SK-N-SH (cell line): Measurements from ENCODE around the gene ATP5PD. TPM values are rescaled to one million over a fixed set of nuclear protein-coding genes. Genes with fewer than 3 reads are reported as not detected.

Source experiments
- CTCF ChIA-PET: fragments of 300-600, 350-600 bp; formaldehyde crosslinking; extraction: SDS; loops from one replicate; lab custom pipeline; 2021; lab: Yijun Ruan, JAX
- POLR2A ChIA-PET: fragments of 350-600 bp; sonication (Branson Sonifier 250); formaldehyde crosslinking; extraction: SDS; loops from one replicate; lab custom pipeline; 2020; ENCODE audit warnings: antibody characterized with exemption, inconsistent platforms; lab: Yijun Ruan, JAX
- DNase-seq: peaks from one replicate; pipeline ENCODE4 v3.0.0; 2012
- H2AFZ ChIP-seq: fragments of 200-600 bp; sonication (generic); 2 replicates; pipeline ENCODE4 v1.8.1; 2016; ENCODE audit warnings: antibody characterized with exemption, mild to moderate bottlenecking, low read depth
- H3F3A ChIP-seq: fragments of 200-600 bp; sonication (generic); replicated peaks from 2 replicates; pipeline ENCODE3; 2016; ENCODE audit warnings: antibody characterized with exemption, mild to moderate bottlenecking; ENCODE audit not compliant: insufficient read depth
- H3K27ac ChIP-seq, 2 experiments: fragments of 200-500 bp in 1 of 2; fragments of 200-600 bp in 1 of 2; sonication (Bioruptor generic) in 1 of 2; sonication (generic), shearing (Covaris generic) in 1 of 2; 2 replicates each; pipeline versions ENCODE4 v1.5.1 to v1.6.1; 2014 to 2016; ENCODE audit warnings: low read depth in 2 of 2, inconsistent platforms in 1 of 2, low read length in 1 of 2, mild to moderate bottlenecking in 1 of 2, mixed read lengths in 1 of 2
- H3K27me3 ChIP-seq: fragments of 200-600 bp; sonication (generic), shearing (Covaris generic); 2 replicates; pipeline ENCODE4 v1.6.1; 2016; ENCODE audit warnings: mixed run types; ENCODE audit not compliant: insufficient read depth
- H3K36me3 ChIP-seq, 2 experiments: fragments of 200-500 bp in 1 of 2; fragments of 200-600 bp in 1 of 2; sonication (Bioruptor generic) in 1 of 2; sonication (generic) in 1 of 2; replicated peaks in 1 of 2; 2 replicates each; pipeline versions ENCODE3 to v1.5.1; 2014 to 2016; ENCODE audit warnings: low read length in 1 of 2, mild to moderate bottlenecking in 1 of 2; ENCODE audit not compliant: insufficient read depth in 2 of 2, control insufficient read depth in 1 of 2
- H3K4me1 ChIP-seq, 2 experiments: fragments of 200-500 bp in 1 of 2; fragments of 200-600 bp in 1 of 2; sonication (Bioruptor generic) in 1 of 2; sonication (generic), shearing (Covaris generic) in 1 of 2; 2 replicates each; pipeline versions ENCODE4 v1.5.1 to v1.6.1; 2014 to 2016; ENCODE audit warnings: low read depth in 1 of 2, low read length in 1 of 2, mixed run types in 1 of 2; ENCODE audit not compliant: insufficient read depth in 2 of 2, control insufficient read depth in 1 of 2
- H3K4me2 ChIP-seq: fragments of 200-600 bp; sonication (generic), shearing (Covaris generic); 2 replicates; pipeline ENCODE4 v1.6.1; 2017; ENCODE audit warnings: mixed run types
- H3K4me3 ChIP-seq, 2 experiments: fragments of 200-500 bp in 1 of 2; fragments of 200-600 bp in 1 of 2; sonication (Bioruptor generic) in 1 of 2; sonication (generic), shearing (Covaris generic) in 1 of 2; 2 replicates each; pipeline versions ENCODE4 v1.5.1 to v1.8.1; 2014 to 2016; ENCODE audit warnings: low read depth in 2 of 2, inconsistent platforms in 1 of 2, low read length in 1 of 2, mild to moderate bottlenecking in 1 of 2, mixed read lengths in 1 of 2, moderate library complexity in 1 of 2
- H3K79me2 ChIP-seq: fragments of 200-600 bp; sonication (generic); 2 replicates; pipeline ENCODE4 v1.8.1; 2017; ENCODE audit warnings: mild to moderate bottlenecking; ENCODE audit not compliant: insufficient read depth
- H3K9ac ChIP-seq: fragments of 200-600 bp; sonication (generic); 2 replicates; pipeline ENCODE4 v1.6.1; 2017; ENCODE audit warnings: mixed run types
- H3K9me2 ChIP-seq: fragments of 200-600 bp; sonication (generic); 2 replicates; pipeline ENCODE4 v1.6.1; 2017; ENCODE audit warnings: mixed run types
- H3K9me3 ChIP-seq: fragments of 200-600 bp; sonication (generic); 2 replicates; pipeline ENCODE4 v1.6.1; 2017; ENCODE audit warnings: mixed run types, mild to moderate bottlenecking, moderate library complexity
- H4K20me1 ChIP-seq: fragments of 200-600 bp; sonication (generic); 2 replicates; pipeline ENCODE4 v1.6.1; 2017; ENCODE audit warnings: mild to moderate bottlenecking, mixed run types; ENCODE audit not compliant: insufficient read depth
- CHD2 ChIP-seq: fragments of 150-350 bp; IDR thresholded peaks from 2 replicates; pipeline ENCODE4 v1.6.1; 2018; ENCODE audit warnings: low read length; ENCODE audit not compliant: partially characterized antibody
- EZH2phosphoT487 ChIP-seq: fragments of 200-600 bp; sonication (generic); IDR thresholded peaks from 2 replicates; pipeline ENCODE4 v1.6.1; 2017; ENCODE audit warnings: low read depth, mixed run types, mild to moderate bottlenecking, antibody characterized with exemption, moderate library complexity, borderline replicate concordance
- GABPA ChIP-seq: IDR thresholded peaks from 2 replicates; pipeline ENCODE4 v1.4.0; 2012; ENCODE audit warnings: low read depth, mild to moderate bottlenecking
- GATA2 ChIP-seq: sonication (generic); formaldehyde crosslinking; IDR thresholded peaks from 2 replicates; pipeline ENCODE4 v1.5.0; 2020; ENCODE audit warnings: mild to moderate bottlenecking, missing genetic modification reagents
- MEF2A ChIP-seq: IDR thresholded peaks from 2 replicates; pipeline ENCODE4 v1.4.0; 2012; ENCODE audit warnings: low read depth, borderline replicate concordance
- MXI1 ChIP-seq: IDR thresholded peaks from 2 replicates; pipeline ENCODE4 v1.6.1; 2012; ENCODE audit warnings: mild to moderate bottlenecking, low read depth, low read length, improper control_type of control experiment
- POLR2AphosphoS5 ChIP-seq: IDR thresholded peaks from 2 replicates; pipeline ENCODE4 v1.6.1; 2012; ENCODE audit warnings: low read depth, low read length
- RCOR1 ChIP-seq: fragments of 150-350 bp; IDR thresholded peaks from 2 replicates; pipeline ENCODE4 v1.6.1; 2017; ENCODE audit warnings: antibody characterized with exemption, low read length
- RXRA ChIP-seq: IDR thresholded peaks from 2 replicates; pipeline ENCODE4 v1.4.0; 2012; ENCODE audit warnings: low read depth, mild to moderate bottlenecking, borderline replicate concordance
- TCF12 ChIP-seq: IDR thresholded peaks from 2 replicates; pipeline ENCODE4 v1.4.0; 2012
- TEAD4 ChIP-seq: IDR thresholded peaks from 2 replicates; pipeline ENCODE4 v1.4.0; 2012; ENCODE audit warnings: mild to moderate bottlenecking, borderline replicate concordance; ENCODE audit not compliant: insufficient read depth
- USF2 ChIP-seq: fragments of 150-350 bp; IDR thresholded peaks from 2 replicates; pipeline ENCODE4 v1.6.1; 2017; ENCODE audit warnings: antibody characterized with exemption, low read length, low read depth, borderline replicate concordance
- YY1 ChIP-seq: IDR thresholded peaks from 2 replicates; pipeline ENCODE4 v1.4.0; 2012; ENCODE audit warnings: low read depth, mild to moderate bottlenecking
- ZBTB33 ChIP-seq: IDR thresholded peaks from 2 replicates; pipeline ENCODE4 v1.4.0; 2012; ENCODE audit warnings: low read depth, borderline replicate concordance
- WGBS: methylation state at CpG from one replicate; pipeline ENCODE4 v1.1.6; 2017; ENCODE audit warnings: low lambda C conversion rate; 5-methylcytosine and 5-hydroxymethylcytosine counted together
- polyA plus RNA-seq, 3 experiments: library from polyadenylated mRNA; depleted of rRNA; stranded (reverse); fragments of >200 nt; gene quantifications; 2 replicates each; pipeline ENCODE4 v1.2.3, GENCODE V29; 2012
- TF ChIP-seq, protein P1 (sequence below): fragments of 150-350 bp; IDR thresholded peaks from 2 replicates; pipeline ENCODE4 v1.6.1; 2016; ENCODE audit warnings: mild to moderate bottlenecking, low read depth, low read length

The ATP5PD gene
- polyA plus RNA-seq, 1 of the 3 experiments (the other 2 are of a cell fraction): 354 TPM

DNA sequence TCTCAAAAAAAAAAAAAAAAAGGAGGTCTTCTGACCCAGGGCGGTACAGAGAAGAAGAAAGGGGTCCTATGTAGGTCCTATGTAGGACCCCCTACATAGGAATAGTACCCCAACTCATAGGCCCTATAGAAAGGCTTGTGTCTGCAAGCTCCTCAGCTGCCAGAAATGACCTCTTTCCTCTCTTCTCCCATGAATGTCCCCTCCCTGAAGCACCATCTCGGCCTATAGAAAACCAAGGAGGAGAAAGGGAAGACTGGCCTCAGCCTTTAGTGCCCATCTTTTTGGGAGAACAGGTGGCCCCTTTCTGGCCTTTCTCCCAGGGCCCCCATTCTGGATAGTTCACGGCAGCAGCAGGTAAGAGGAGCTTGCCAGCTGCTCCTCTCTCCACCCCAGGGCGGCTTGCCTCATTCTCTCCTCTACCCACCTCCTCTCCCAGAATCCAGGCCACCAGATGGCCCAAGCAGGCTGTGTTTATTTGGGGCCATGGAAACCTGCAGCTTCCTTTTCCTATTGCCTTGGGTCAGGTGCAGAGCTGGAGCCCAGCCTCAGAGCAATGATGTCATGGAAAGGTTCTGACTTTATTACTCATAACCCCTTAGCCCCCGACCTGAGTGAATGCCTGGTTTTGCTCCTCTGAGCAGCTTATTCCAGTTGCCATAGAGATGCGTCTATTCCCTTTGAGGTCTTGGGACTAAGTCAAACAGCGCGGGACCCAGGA, 35.9 kb downstream of the ATP5PD start (continued):
- TF ChIP-seq, protein P1, sequence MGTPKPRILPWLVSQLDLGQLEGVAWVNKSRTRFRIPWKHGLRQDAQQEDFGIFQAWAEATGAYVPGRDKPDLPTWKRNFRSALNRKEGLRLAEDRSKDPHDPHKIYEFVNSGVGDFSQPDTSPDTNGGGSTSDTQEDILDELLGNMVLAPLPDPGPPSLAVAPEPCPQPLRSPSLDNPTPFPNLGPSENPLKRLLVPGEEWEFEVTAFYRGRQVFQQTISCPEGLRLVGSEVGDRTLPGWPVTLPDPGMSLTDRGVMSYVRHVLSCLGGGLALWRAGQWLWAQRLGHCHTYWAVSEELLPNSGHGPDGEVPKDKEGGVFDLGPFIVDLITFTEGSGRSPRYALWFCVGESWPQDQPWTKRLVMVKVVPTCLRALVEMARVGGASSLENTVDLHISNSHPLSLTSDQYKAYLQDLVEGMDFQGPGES: no peak
- no peak for TF ChIP-seq GATA2
- TF ChIP-seq ZBTB33: no peak
- no peak for TF ChIP-seq MEF2A
- TF ChIP-seq RCOR1: peak; percentile 8; the same call in 1 of the 2 replicates
- TF ChIP-seq CHD2: peak; percentile 76
- TF ChIP-seq TEAD4: no peak
- no peak for TF ChIP-seq YY1

DNA sequence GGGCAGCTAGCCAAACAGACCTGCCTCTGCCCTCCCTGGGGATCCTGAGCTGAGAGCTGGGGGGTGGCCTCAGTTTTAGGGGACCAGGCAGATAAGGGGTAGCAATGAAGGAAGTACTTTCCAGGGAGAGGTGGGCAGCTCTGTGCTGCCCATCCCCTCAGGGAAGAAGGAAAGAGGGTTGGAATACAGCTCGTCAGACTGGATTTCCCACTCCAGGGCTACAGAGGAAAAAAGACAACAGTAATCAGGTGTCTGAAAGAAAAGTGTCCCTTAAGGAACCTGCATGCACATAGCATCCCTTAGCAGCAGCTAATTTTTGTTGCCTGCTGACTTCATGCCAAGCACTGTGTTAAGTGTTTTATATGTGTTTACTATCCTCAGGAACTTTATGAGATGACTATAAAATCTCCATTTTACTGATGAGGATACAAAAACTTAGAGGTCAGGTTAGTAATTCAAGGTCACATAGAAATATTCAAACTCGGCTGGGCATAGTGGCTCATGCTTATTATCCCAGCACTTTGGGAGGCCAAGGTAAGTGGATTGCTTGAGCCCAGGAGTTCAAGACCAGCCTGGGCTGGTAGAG, 37.5 kb downstream of the ATP5PD start:
- TF ChIP-seq GABPA (no peak), ZBTB33 (no peak), POLR2AphosphoS5 (no peak), YY1 (no peak), RXRA (no peak), USF2 (no peak), TCF12 (no peak), MXI1 (no peak), MEF2A (no peak), EZH2phosphoT487 (no peak)
- TF ChIP-seq, all 33 proteins: peak for 0
- H3K4me1 ChIP-seq: peaks cover 17 to 26% of the 10 kb centered on the region in 2 experiments; a peak in 3 of 4 replicates
- no peaks in the 10 kb centered on the region for H3K27me3 ChIP-seq
- peaks cover 15% of the 10 kb centered on the region for H3K79me2 ChIP-seq
- no peak overlapping the region for H2AFZ ChIP-seq
- H3K27ac ChIP-seq: no peak overlapping the region; a peak in 1 of 4 replicates
- H4K20me1 ChIP-seq: no peaks in the 10 kb centered on the region
- no peak for DNase-seq
- H3K9me2 ChIP-seq: no peaks in the 10 kb centered on the region
- H3K9me3 ChIP-seq: no peaks in the 10 kb centered on the region
- CTCF ChIA-PET: interaction anchor here (0.6 to 19.8 kb wide), 7 partner anchors 11 to 472 kb away, joined by 3 to 295 read pairs (median 31); partner anchors contain the start of genes CDR2L, OTOP2 and USH1G
- H3K4me3 ChIP-seq: no peak overlapping the region
- peaks cover 16% of the 10 kb centered on the region for H3F3A ChIP-seq
- no peak overlapping the region for H3K4me2 ChIP-seq
- no peak overlapping the region for H3K9ac ChIP-seq
- 90% methylated on average over 2 of the region's 2 CpGs for WGBS
- POLR2A ChIA-PET: interaction anchor here (1.0 to 4.3 kb wide), 2 partner anchors 10 to 19 kb away, joined by 4 to 197 read pairs; partner anchors contain the start of gene CDR2L
- H3K36me3 ChIP-seq: peaks cover 0 to 2% of the 10 kb centered on the region in 2 experiments
